Skin epidermis (tissue), 12 donors: ENCODE data around the gene HLCS.

Experiments used
- H3K27ac ChIP-seq, 21 experiments: fragments of 200-600 bp; sonication (generic) in 11 of 21; one replicate each; pipeline ENCODE4 v1.5.0; 2020; ENCODE audit warnings: mild to moderate bottlenecking in 3 of 21, inconsistent platforms in 2 of 21, moderate library complexity in 2 of 21
- H3K4me3 ChIP-seq, 7 experiments: fragments of 200-600 bp; sonication (generic) in 2 of 7; one replicate each; pipeline ENCODE4 v1.5.0; 2020; ENCODE audit warnings: inconsistent platforms in 2 of 7, mild to moderate bottlenecking in 2 of 7, moderate library complexity in 1 of 7

Gene HLCS

DNA sequence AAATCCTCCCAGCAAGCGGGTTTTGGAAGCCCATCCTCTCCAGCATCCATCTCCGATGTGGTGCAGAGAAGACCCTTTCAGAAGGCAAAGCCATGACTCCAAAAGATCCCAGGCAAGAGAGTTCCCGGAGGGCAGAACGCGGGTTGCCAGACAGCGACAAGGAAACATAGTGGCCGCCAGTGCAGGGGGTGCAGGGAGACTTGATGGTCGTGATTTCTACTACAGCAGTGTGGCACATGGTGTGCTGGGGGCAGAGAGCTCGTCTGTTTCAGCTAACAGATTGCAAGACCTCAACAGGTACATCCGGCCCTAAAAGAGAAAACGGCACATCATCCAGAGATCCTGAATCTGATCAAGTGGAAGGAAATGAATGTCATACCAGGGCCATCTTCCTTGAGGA lies 74.3 kb downstream of the HLCS start:
- H3K4me3 ChIP-seq = no peak overlapping the region
- no peak overlapping the region for H3K27ac ChIP-seq

- H3K27ac ChIP-seq = no peak overlapping the region
- H3K4me3 ChIP-seq = no peak overlapping the region
These were observed 74.8 kb downstream of the HLCS start for GRCh38 chr21:36891692-36892091.

DNA sequence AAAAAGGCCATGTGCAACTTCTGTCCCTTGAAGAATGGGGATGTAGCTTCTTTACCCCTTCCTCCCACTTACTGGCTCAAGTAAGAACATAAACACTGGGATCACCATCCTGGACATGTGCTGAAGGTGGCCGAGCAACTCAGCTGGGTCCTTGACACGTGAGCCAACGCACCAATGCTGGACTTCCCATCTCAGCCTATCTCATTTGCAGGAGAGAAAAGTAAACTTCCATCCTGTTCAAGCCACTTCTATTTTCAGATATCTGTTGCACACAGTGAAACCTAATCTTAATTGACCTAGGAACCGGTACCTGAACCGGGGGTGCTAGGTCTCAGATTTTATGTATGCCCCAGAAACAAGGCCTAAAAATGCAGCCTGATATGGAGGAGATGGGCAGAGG lies 75.3 kb downstream of the HLCS start:
- Histone ChIP-seq H3K4me3 (no peak overlapping the region), H3K27ac (no peak overlapping the region)

- no peak overlapping the region for H3K27ac ChIP-seq
- no peak overlapping the region for H3K4me3 ChIP-seq
These were observed 76.4 kb downstream of the HLCS start for GRCh38 chr21:36890086-36890485.

DNA sequence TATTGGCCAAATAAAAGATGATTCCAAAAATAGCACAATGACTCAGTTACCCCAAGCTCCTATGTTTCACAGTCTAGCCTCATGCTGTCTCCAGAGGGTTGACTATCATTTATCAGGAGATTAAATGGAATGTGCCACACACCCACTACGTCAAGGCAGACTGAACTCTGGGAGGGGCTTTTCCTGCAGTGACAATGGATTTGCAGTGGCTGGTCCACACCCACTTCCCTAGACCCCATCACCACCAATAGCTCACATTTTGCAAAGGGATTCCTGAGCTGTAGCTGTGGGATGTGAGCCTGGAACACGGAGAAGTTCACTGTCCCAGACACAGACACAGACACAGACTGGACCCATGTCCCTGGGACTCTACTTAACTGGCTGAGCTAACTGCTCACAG lies 77.1 kb downstream of the HLCS start:
- Histone ChIP-seq H3K4me3 (no peak overlapping the region), H3K27ac (no peak overlapping the region)

GRCh38 chr21:36888466-36888865 lies 78.0 kb downstream of the HLCS start:
- H3K4me3 ChIP-seq = no peak overlapping the region
- no peak overlapping the region for H3K27ac ChIP-seq

DNA sequence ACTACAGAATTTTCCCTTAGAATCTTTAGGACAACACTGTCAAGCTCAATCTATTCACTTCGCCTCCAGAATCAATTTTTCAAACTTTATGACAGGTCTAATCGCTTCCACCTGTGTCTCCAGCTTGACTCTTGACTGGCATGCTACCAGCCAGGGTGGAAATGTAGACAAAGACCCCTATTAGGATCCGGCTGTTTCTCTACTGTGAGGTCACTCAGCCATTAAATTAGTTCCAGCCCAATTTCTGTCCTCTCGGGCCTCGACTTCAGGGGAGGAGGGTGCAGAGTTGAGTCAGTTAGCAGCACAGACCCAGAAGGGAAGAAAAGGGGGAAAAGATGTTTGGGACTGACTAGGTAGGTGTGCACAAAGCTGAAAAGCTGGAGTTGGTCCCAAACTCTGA lies 78.5 kb downstream of the HLCS start:
- H3K4me3 ChIP-seq = no peak overlapping the region
- no peak overlapping the region for H3K27ac ChIP-seq

DNA sequence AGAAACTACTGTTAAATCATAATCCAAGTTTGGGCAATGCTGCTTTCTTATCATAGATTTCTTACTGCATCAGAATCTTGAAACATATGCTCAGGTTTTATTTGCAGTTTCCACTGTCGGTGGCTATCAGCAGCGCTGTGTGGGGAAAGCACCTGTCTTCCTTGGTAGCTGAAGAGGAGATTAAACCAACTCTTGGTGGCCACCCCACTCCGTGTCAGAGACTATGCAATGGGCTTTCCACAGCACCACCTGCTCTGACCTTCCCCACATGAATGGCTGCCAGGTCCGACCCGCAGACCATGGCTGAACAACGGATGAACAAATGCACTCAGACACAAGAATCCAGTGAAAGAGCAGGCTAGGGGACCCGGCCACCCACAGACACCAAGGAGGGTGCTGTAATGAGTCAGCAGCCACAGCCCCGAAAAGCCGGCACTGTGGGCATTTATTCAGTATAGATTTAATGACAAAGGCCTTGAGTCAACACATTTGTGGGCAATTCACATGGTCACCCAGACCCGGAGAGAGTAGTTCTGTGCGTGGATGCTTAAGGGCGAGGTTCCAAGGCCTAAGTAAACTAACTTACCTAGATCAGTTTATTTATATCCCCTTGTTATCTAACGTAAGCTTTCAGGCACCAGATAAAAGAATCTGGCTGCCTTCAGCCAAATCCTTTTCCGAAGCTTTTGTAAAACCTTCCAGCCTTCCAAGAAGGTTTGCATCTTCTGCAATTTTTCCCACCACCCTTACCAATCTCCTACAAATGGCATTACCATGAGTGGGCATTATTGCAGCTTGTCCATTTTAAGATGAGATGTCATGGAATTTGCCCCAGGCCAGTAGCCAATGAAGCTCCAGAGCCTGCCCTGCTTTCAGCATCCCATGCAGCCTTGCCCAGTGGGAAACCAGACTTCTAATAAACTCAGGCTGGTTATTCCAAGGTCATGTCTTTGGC lies 82.7 kb downstream of the HLCS start:
- Histone ChIP-seq H3K27ac (no peak overlapping the region), H3K4me3 (no peak overlapping the region)

- Histone ChIP-seq H3K4me3 (no peak overlapping the region), H3K27ac (no peak overlapping the region)
These were observed 83.7 kb downstream of the HLCS start for GRCh38 chr21:36882776-36883175.

- no peak overlapping the region for H3K4me3 ChIP-seq
- H3K27ac ChIP-seq = no peak overlapping the region
These were observed 85.2 kb downstream of the HLCS start for GRCh38 chr21:36881228-36881627.

GRCh38 chr21:36879827-36880226 lies 86.6 kb downstream of the HLCS start:
- Histone ChIP-seq H3K27ac (no peak overlapping the region), H3K4me3 (no peak overlapping the region)

GRCh38 chr21:36877741-36878140 lies 88.7 kb downstream of the HLCS start:
- Histone ChIP-seq H3K4me3 (no peak overlapping the region), H3K27ac (no peak overlapping the region)

GRCh38 chr21:36874665-36875064 lies 91.8 kb downstream of the HLCS start:
- Histone ChIP-seq H3K27ac (no peak overlapping the region), H3K4me3 (no peak overlapping the region)

- Histone ChIP-seq H3K4me3 (no peak overlapping the region), H3K27ac (no peak overlapping the region)
These were observed 93.0 kb downstream of the HLCS start for GRCh38 chr21:36873513-36873912.

DNA sequence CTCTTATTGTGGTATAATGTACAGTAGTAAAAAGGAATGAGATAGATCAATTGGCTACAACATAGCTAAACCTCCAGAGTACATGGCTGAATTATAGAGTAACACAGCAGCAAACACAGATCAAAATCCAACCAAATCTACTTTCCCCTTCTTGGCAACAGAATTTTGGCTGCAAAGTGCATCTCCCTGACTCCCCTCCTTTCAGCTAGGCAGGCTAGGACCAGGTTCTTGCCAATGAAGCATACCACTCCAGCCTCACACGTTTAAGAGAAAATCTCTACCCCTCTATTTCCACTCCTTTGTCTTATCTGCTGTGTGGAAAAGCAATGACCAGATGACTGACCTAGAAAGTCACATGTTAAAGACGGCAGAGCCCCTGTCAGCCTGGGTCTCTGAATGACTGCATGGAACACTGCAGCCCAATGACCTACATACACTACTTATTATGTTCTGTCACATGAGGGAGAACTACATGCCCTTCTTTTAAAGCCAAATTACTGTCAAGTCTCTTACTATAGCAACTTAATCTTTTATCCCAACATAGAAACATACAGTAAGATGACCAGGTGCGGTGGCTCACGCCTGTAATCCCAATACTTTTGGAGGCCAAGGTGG lies 99.1 kb downstream of the HLCS start:
- H3K4me3 ChIP-seq = no peak overlapping the region
- H3K27ac ChIP-seq = no peak overlapping the region

GRCh38 chr21:36866419-36866818 lies 100.0 kb downstream of the HLCS start:
- H3K27ac ChIP-seq = no peak overlapping the region
- H3K4me3 ChIP-seq = no peak overlapping the region

DNA sequence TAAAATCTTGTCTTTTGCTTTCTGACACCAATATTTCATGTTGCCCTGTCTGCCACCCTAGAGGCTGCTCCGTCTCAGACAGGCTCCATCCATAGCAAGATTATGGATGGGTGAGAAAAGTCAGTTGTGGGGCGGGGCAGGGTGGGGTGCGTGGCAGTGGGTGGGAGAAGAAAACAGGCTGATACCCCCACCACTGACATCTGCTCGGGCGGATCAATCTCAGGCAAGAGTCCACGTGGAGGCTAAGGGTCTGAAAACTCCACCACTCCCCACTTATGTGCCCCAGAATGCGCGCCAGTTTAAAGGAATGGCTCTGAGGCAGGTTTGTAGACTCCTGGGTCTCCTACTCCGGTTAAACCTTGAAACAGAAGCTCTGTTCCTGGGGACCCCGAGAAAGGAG lies 101.5 kb downstream of the HLCS start:
- Histone ChIP-seq H3K27ac (no peak overlapping the region), H3K4me3 (no peak overlapping the region)

GRCh38 chr21:36863260-36863659 lies 103.2 kb downstream of the HLCS start:
- no peak overlapping the region for H3K4me3 ChIP-seq
- H3K27ac ChIP-seq = no peak overlapping the region

DNA sequence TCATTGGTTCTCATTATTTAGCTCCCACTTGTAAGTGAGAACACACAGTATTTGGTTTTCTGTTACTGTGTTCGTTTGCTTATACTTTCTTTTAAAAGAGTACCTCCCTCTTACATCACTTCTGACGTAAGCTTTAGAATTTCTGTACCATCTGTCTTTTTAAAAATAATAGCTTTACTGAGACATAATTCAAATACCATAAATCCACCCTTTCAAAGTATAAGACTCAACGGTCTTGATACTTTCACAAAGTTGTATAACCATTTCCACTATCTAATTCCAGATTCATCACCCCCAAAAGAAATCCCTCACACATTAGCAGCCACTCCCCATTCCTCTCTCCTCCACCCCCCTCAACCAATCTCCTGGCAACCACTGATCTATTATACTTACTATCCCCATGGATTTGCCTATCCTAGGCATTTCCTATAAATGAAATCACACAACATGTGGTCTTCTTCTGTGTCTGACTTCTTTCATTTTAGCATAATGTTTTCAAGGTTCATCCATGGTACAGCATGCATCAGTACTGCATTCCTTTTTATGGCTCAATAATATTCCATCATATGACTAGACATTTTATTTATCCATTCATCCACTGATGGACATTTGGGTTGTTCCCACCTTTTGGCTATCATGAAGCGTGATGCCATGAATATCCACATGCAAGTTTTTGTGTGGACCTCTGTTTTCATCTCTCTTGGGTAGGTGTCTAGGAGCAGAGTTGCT lies 104.7 kb downstream of the HLCS start:
- Histone ChIP-seq H3K4me3 (no peak overlapping the region), H3K27ac (no peak overlapping the region)

- Histone ChIP-seq H3K4me3 (no peak overlapping the region), H3K27ac (no peak overlapping the region)
These were observed 105.5 kb downstream of the HLCS start for GRCh38 chr21:36860736-36861594.
